Hepatocyte (in vitro differentiated cells): ENCODE data around the gene ERICH2.

Source experiments
- EZH2 ChIP-seq: fragments of 200-600 bp; sonication (generic); IDR thresholded peaks from 2 replicates; pipeline ENCODE4 v1.6.1; 2016; ENCODE audit warnings: antibody characterized with exemption, mild to moderate bottlenecking, borderline replicate concordance
- EZH2phosphoT487 ChIP-seq: fragments of 200-600 bp; sonication (generic); IDR thresholded peaks from one replicate; pipeline ENCODE4 v1.6.1; 2018; ENCODE audit warnings: antibody characterized with exemption, mild to moderate bottlenecking, low read depth, moderate library complexity; ENCODE audit not compliant: unreplicated experiment, severe bottlenecking
- TF ChIP-seq, protein P1 (sequence below): fragments of 200-600 bp; sonication (generic); IDR thresholded peaks from 2 replicates; pipeline ENCODE4 v1.5.1; 2016; ENCODE audit warnings: antibody characterized with exemption, mild to moderate bottlenecking; ENCODE audit not compliant: poor library complexity

DNA sequence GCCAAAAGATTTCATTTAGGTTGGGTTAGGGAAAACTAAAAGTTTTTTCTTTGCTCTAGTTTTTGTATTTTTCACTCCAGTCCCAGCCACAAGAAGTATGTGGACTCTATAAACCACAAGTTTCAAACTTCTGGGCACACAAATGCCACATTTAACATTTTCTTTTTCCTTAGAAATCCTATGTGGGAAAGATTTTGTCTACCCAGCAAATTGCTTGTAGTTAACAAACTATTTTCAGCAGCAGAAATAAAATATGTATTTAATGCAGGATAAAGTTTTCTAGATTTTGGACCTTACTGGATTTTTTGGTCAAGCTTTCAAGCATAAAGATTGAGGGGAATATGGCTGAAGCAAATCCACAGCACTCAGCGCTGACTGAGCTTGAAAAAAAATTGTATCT, 9.1 kb downstream of the ERICH2 start:
- TF ChIP-seq, protein P1, sequence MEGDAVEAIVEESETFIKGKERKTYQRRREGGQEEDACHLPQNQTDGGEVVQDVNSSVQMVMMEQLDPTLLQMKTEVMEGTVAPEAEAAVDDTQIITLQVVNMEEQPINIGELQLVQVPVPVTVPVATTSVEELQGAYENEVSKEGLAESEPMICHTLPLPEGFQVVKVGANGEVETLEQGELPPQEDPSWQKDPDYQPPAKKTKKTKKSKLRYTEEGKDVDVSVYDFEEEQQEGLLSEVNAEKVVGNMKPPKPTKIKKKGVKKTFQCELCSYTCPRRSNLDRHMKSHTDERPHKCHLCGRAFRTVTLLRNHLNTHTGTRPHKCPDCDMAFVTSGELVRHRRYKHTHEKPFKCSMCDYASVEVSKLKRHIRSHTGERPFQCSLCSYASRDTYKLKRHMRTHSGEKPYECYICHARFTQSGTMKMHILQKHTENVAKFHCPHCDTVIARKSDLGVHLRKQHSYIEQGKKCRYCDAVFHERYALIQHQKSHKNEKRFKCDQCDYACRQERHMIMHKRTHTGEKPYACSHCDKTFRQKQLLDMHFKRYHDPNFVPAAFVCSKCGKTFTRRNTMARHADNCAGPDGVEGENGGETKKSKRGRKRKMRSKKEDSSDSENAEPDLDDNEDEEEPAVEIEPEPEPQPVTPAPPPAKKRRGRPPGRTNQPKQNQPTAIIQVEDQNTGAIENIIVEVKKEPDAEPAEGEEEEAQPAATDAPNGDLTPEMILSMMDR: no peak
- no peak for TF ChIP-seq EZH2
- TF ChIP-seq EZH2phosphoT487: no peak
